Epithelial cell of esophagus (primary cell): Measurements from ENCODE around the gene ITPR1.

Experiments
- DNase-seq: peaks from one replicate; pipeline ENCODE4 v3.0.0; 2010; ENCODE audit warnings: low read depth
- H3K4me3 ChIP-seq: 2 replicates; pipeline ENCODE4 v1.5.1; 2011; ENCODE audit warnings: mild to moderate bottlenecking, low read length, control low read depth
- CTCF ChIP-seq: IDR thresholded peaks from 2 replicates; pipeline ENCODE4 v1.5.1; 2011; ENCODE audit warnings: low read depth, mild to moderate bottlenecking, low read length, control low read depth, inconsistent platforms; ENCODE audit not compliant: insufficient read depth; ENCODE audit errors: missing control alignments

The ITPR1 gene

GRCh38 chr3:4774531-4774930 lies 281.4 kb downstream of the ITPR1 start:
- TF ChIP-seq CTCF = no peak
- no peak for DNase-seq
- no peak overlapping the region for H3K4me3 ChIP-seq

GRCh38 chr3:4776399-4776979 lies 283.3 kb downstream of the ITPR1 start:
- H3K4me3 ChIP-seq = no peak overlapping the region
- DNase-seq = peak; percentile 80
- TF ChIP-seq CTCF = no peak

- no peak for TF ChIP-seq CTCF
- peak; percentile 75 for DNase-seq
- no peak overlapping the region for H3K4me3 ChIP-seq
These were observed 283.9 kb downstream of the ITPR1 start for GRCh38 chr3:4776980-4777581.

- no peak for TF ChIP-seq CTCF
- DNase-seq = peak; percentile 94
- no peak overlapping the region for H3K4me3 ChIP-seq
These were observed 285.0 kb downstream of the ITPR1 start for GRCh38 chr3:4778119-4778518.

GRCh38 chr3:4778740-4779139 lies 285.6 kb downstream of the ITPR1 start:
- DNase-seq = no peak
- TF ChIP-seq CTCF = no peak
- no peak overlapping the region for H3K4me3 ChIP-seq

- no peak for TF ChIP-seq CTCF
- no peak overlapping the region for H3K4me3 ChIP-seq
- no peak for DNase-seq
These were observed 287.4 kb downstream of the ITPR1 start for GRCh38 chr3:4780545-4780957.

- TF ChIP-seq CTCF = no peak
These were observed 288.9 kb downstream of the ITPR1 start for GRCh38 chr3:4782095-4782494.

More at GRCh38 chr3:4782095-4782494, 288.9 kb downstream of the ITPR1 start:
- H3K4me3 ChIP-seq = no peak overlapping the region
- no peak for DNase-seq
